Panc1 (cell line): ENCODE measurements around the gene DCST2.

Experiments used
- CTCF ChIP-seq: fragments of 450-650 bp; IDR thresholded peaks from 2 replicates; pipeline ENCODE4 v1.5.1; 2017; ENCODE audit warnings: mild to moderate bottlenecking
- REST ChIP-seq, 2 experiments: IDR thresholded peaks; 2 replicates each; pipeline ENCODE4 v1.6.1; 2011 to 2012; ENCODE audit warnings: low read depth in 2 of 2, control low read depth in 1 of 2, low read length in 1 of 2, mild to moderate bottlenecking in 1 of 2, moderate library complexity in 1 of 2; ENCODE audit not compliant: insufficient read depth in 1 of 2
- SIN3A ChIP-seq: IDR thresholded peaks from 2 replicates; pipeline ENCODE4 v1.6.1; 2012; ENCODE audit warnings: low read depth, mild to moderate bottlenecking, low read length, moderate library complexity, borderline replicate concordance; ENCODE audit not compliant: insufficient read depth

- peak; percentile 80; the same call in 1 of the 2 replicates for TF ChIP-seq CTCF
- no peak for TF ChIP-seq REST (IDR thresholded peaks at IDR 0.05; ENCODE audit: insufficient read depth in 1 of 2, low read depth in 2 of 2, low read length in 1 of 2)
- no peak for TF ChIP-seq SIN3A
Observed at GRCh38 chr1:155001675-155002463, 31.7 kb downstream of the DCST2 start.
